ENCODE results near the gene C2CD3.

The C2CD3 gene, protein sequence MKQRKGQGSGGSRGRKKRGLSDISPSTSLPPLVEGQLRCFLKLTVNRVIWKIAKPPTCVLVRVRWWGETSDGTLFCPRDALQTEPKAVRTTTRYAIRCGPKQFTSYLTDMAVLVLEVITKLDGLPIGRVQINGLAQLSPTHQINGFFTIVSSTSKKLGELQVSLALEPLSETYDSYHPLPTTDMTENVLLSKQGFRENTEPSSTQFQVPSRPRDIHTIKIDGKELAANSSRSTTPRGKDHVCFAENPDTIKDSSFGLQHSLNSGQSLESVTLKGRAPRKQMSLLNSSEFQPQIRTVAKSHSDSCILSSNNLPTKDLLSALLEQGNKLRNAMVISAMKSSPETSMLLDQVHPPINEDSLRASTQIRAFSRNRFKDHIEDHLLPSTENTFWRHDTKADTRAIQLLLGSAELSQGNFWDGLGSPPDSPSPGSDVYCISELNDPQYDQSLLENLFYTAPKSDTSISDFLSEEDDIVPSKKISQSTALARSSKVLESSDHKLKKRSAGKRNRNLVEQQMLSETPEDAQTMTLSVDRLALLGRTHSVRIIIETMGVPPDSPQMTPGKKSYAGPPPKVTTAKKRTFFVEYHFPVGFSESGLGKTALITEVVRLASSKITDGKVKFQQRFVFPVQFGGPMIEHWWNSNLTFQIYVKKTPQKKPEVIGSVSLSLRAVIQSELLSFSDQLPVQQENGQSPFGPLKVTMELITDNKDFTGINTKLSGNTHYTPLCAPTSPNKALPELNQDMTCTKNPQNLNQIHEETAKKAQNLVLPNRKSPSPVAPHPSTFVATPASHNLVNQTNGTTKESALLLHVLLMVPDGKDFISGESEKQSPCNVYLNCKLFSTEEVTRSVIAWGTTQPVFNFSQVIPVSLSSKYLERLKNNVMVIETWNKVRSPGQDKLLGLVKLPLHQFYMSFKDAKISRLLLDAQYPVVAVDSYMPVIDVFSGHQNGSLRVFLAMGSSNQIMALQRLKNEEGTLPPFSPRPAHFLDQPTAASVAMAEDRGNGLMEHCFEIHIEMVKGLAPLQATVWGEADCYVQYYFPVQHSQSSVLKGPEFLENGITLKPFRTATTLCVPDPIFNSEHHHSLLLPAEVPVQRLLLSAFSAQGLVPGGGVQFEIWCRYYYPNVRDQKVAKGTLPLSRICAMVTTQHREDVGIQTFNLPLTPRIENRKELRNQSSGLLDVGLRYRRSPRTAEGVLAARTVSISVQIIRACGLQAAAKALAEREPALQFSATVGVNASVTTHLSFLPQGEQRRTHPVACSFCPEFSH (N-terminal part only)

DNA sequence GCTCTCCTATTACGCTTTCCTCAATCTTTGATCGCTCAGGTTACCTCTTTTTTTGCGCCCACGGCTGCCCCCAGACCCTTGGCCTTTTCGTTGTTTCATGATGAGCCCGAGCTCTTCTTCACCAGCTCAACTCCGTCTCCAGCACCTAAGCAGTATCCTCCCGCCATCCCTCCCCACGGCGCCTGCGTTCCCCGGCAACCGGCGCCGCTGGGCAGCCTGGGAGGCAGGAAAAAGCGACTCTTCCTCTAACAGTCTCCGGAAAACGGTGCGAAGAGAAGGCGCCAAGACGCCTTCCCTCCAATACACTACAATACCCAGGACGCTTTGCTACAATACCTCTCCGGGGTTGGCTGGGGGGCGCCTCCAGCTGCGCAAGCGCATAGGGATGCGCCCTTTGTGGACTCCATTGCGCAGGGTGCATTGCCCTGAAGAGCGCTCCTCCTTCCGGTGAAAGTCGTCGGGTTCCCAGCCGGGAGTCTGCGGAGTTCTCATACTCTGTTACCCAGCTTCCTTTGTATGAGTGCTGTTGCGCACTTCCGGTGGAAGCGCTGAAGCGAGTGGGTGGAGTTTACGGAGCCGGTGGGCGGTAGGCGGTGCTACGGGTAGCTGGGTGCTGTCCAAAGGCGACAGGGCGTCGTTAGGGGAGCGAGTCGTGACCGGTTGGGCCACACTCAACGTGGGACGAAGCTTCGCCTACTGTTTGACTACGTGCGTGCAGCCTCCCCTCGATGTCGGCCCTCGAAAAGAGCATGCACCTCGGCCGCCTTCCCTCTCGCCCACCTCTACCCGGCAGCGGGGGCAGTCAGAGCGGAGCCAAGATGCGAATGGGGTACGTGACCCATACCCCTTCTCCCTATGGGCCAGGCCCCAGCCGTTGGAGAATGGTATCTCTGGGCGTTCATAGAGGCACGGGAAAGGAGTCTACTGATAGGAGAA, at the start of gene C2CD3, which contains the start of gene PPME1:
TSS of gene C2CD3 (minus strand) at position 309 of the 936 bp plus-strand sequence. CDS start at position 99, 210 bp downstream.
TSS of gene PPME1 (plus strand) at position 596 of the 936 bp plus-strand sequence. CDS start at position 729, 133 bp downstream.
- peak; percentile 99 for DNase-seq

DNA sequence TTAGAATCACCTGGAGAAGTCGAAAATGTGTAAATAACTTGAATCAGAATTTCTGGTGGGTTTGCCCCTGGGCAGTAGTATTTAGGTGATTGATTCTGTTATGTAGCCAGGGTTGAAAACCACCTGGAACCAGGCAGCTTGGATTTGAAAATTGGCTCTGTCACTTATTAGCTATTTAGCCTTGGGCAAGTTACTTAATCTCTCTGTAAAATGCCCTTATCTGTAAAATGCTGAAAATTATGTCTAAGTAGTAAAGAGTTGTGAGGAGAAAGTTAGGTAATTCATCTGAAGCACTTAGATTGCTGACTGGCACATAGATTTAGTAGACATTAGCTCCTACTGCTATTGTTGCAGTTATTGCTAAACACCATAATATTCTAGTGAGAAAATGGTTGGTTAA, 49.6 kb upstream of the C2CD3 start:
- no peak for DNase-seq

DNA sequence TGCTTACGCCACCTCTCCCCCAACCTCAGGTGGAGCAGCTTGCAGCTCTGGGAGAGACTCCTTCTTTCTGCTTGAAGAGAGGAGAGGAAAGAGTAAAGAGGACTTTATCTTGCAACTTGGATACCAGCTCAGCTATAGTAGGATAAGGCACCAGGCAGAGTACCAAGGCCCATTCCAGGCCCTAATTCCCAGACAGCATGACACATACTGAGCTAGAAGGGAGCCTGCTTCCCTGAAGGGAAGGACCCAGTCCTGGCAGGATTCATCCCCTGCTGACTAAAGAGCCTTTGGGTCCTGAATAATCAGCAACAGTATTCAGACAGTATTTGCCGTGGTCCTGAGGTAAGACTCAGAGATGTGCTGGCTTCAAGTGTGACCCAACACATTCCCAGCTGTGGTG, 41.7 kb upstream of the C2CD3 start:
- no peak for DNase-seq

DNA sequence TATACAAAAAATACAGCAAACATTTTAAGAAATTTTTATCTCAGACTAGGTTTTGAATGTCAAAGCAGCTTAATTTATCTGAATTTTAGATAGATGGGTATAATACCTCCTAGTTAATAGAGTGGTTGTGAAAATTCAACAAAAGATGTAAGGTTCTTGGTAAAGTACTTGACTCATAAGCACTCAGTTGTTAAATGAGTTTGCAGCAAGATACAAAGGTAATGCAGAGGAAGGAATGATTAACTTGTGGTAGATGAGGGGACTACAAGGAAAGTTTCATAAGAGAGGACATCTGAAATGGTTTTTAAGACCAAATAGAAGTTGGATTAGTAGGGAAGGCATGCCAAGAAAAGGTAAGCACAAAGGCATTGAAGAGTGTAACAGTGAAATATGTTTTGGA, 37.7 kb upstream of the C2CD3 start:
- DNase-seq: no peak

DNA sequence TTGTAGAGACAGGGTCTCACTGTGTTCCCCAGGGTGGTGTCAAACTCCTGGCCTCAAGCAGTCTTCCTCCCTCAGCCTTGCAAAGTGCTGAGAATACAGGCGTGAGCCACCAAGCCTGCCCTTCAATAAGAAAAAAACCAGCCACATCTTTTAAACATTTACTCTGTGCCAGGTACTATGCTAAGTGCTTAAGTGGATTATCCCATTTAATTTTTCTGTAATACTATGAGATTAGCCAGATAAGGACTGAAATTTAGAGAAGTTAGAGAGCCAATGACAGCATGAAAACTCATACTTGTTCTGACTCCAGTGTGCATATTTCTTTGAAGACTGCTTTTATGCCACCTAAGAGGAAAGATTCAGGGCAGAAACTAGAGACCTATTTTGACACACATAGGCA, 35.9 kb upstream of the C2CD3 start:
- DNase-seq: no peak

DNA sequence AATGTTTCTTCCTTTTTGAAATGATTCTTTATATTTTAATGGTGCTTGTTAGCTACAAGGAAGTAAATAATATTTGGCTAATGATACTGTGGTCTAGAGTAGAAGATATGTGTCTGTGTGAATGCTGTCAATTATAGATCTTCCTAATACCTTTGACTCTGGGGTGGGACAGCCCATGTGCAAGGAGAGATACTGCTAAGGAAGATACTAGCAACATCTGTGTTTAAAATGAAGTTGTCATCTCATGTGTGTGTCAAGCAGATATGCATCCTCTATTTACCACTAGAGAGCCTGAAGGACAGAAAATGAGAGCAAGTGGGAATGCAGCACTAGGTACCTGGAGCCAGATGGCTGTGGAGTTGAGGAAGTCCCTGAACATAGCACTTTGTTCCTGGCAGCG, 34.4 kb upstream of the C2CD3 start:
- DNase-seq: no peak

DNA sequence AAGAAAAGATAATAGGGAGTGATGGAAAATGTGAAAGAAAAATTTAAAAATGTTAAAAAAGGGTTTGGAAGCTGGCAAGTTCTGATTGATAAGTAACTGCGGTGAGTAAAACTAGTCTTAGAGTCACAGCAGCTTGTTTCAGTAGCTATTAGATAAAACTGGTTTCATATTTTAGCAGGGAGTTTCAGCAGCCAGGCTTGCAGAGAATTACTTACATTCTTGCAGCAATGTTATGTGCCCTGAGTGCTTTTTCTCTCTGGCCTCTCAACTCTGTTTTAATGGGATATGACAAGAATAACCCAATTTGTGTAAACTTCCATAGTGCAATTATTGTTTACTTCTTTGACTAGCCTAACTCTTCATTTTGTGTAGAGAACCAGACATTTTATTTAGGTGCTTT, 33.9 kb upstream of the C2CD3 start:
- DNase-seq: no peak

DNA sequence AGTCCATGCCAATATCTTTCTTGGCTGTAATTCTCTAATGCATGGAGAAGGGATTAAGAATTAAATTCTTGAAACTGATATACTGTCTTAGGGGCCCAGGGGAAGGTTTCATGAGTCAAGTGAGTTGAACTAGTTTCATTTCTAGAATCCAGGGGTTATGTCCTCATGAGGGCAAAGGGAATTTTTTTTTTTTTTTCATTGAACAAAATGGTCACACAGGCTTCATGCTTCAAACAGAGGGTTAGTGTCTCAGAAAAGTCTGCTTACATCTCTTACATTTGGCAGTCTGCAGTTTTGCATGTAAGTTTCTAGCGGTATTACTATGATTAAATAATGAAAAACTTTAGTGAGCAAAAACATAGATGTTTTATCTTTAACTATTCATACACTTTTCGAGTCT, 33.2 kb upstream of the C2CD3 start:
- DNase-seq: no peak

DNA sequence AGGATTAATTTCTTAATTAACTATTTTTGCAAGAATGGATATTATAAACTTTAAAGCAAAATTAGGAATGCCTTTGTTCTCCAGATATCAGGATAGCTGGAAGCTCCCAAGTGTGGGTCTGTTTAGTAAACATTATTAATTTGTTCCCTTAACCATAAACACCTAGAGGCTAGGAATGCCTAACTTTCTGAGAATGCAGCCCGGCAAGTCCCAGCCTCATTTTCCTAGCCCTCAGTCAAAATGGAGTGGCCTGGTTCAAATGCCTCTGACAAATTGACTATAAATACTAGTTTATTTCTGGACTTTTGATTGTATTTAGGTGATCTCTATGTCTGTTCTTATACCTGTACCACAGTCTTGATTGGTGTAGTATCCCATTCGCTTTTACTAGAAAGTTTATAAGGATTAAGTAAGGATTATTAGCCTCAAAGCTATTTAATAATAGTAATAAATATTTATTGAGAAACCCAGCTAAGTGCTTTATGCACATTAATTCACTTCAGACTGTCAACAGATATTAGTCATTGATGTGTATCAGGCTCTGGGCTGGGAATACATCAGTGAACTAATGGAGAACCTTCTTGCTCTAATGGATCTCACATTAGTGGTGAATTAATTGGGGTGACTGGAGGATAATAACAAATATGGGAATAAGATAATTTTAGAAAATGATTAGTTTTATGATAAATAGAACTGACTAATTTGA, 26.1 kb upstream of the C2CD3 start:
- DNase-seq: no peak

DNA sequence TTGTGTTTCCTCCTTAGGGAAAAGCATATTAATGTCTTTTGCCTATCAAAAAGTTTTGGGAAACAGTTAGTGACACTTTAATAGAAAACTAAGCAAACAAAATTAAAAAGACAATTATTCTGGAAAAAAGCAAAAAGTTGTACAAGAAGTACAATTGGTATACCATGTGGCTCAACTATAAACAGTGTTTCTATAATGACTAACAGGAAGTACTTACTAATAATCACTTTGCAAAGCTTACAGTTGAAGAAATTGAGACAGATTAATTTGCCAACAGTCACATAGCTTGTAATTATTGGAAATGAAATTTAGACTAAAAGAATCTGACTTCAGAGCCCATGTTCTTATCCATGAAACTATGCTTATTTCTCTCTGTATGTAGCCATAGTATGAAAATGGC, 25.0 kb upstream of the C2CD3 start:
- no peak for DNase-seq

DNA sequence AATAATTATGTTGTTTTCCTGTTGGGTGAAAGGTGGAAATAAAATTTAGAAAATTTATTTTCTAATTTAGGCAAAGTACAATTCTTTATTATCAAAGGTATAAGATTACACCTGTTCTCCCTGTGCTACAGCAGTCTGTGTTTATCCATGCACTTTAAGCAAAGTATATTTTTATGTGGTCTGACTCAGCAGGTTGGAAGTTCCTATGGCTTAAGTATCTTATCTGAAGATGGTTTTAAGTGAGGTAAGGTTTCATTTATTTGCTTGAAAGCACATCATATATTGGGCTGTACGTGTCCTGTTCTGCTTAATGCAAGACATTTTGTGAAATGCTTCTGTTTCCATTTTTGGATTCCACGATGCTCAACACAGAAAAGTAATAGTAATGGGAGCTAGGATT, 14.9 kb upstream of the C2CD3 start:
- no peak for DNase-seq

DNA sequence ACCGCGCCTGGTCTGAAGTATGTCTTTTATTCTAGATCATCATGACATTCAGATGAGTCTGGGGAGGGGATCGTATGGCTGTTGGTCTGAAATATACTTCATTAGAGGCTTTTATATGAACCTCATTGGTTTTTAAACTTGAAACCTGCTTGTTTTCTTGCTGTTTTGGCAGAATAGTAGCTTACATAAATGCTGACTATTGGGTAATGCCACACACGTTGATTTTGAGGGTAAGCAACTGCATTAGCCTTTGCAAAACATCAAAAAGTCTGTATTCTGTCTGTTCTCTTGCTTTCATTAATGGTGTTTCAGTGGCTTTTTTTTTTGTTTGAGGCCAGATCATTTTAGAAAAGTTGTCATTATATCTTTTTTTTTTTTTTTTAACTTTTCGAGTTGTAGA, 14.5 kb upstream of the C2CD3 start:
- DNase-seq: no peak

DNA sequence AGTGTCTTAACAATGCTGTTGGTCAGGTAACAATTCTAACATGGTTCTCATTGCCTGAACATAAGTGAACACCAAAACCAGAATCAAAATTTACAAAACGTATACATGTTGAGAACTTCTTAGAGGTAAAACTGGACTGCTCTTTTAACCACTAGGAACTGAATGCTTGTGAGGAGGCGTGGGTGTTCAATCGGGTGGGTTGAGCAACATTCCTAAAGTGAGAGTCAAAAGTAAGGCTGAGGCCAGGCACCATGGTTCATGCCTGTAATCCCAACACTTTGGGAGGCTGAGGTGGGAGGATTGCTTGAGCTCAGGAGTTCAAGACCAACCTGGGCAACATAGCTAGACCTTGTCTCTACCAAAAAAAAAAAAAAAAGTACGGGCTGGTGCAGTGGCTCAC, 11.8 kb upstream of the C2CD3 start:
- DNase-seq: no peak

DNA sequence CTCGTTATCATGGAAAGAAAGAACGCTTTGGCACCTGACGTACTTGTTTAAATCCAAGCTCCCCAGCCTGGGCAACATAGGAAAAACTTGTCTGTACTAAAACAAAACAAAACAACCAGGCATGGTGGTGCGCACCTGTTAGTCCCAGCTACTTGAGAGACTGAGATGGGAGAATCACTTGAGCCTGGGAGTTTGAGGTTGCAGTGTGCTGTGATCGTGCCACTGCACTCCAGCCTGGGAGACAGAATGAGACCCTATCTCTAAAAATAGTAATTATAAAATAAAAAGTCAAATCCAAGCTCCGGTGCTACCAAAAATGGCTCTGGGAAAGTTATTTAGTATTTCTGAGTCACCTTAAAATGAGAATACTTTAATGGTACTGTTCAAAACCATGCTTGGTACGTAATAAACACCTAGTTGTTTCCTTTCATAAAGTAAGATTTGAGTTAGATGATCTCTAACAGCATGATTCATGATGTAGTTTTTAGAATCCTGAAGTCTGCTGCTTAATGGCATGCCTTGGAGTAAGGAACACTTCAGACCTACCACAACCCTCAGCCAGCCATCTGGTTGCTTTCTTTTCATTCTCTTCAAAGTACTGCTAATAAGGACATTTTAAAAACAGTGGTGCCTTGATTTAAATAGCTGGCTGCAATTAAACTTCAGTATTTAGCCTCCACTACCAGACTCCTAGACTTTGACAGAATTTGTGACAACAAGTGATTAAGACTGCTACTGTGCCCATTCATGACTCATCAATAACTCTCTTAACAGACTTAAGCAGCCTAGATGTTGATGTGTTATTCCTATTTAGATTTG, 8.6 kb upstream of the C2CD3 start:
- no peak for DNase-seq

DNA sequence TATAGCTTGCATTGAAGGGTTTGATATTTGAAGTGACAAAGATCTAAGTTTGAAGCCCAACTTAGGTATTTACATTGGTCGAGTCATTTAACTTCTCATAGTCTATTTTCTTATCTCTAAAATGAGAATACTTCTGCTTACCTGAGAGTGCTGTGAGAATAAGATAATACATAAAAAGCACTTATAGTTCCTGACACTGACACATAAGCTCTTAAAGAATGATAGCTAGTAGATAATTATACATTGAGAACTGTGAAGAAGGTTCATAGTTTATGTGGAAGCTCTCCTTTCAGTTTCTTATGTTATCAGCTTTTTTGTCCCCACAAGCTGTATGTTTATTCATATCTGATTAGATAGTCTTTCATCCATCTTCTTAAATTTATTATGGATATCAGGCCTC, 5.1 kb upstream of the C2CD3 start:
- no peak for DNase-seq

DNA sequence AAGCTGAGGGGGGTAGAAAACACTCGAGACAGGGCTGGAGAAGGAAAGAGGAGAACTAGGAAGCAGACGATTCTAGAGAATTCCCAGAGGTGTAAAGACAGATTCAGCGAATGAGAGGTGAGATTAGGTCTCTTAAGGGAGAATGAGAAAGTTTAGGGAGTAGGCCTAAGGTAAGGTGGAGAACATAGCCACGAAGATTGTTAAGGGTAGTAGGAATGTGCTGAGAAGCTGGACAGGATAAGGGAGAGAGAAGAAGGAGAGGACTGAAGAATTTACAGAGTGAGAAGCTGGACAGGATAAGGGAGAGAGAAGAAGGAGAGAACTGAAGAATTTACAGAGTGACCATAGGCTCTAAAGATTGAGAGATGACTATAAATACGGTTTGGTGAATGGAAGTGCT, 1.2 kb upstream of the C2CD3 start:
- DNase-seq: no peak

DNA sequence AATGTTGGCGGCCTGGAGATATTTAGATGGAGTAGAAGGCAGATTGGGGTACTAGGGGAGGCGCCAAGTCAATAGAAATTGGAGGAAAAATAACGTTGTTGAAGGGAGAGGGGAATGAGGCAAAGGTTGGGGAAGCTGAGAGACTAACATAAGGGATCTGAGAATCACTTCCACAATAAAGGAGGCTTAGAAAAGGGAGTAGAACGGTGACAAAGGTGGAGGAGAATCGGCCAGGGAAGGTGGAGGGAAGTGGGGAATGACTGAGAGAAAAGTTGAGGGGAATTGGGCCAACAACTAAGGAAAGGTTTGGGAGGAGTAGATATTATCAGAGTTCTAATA, 797 bp upstream of the C2CD3 start:
- no peak for DNase-seq

DNA sequence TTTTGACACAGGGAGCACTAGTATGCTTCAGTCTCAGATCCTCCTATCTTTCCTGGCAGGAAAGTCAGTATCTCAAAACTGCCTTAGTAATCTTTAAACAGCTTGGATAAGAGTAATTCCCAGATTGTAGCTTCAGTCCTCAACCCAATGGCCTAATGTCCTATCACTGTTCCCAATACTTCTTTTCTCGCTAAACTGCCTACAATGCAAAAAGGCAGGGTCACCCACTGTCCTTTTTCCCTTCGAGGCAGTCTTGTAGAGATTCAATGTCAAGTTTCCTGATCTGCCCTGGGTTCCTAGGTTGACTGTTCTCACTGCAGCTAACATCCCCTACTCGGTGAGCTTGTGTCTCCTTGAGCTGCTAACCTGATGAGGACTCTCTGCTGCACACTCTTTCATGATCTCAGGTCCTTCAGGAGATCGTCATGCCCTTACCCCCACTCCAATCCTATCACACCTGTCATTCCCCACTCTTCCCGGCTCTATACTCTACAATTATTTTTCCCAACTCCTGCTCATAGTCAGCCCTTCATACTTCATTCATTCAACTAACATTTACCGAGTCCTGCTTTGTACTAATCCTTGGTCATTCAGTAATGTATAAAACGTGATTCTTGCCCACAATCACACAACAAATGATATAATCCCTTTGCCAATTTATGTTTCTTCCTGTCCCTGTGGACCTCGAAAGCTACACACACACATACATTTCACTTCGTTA, 904 bp downstream of the C2CD3 start:
- no peak for DNase-seq

DNA sequence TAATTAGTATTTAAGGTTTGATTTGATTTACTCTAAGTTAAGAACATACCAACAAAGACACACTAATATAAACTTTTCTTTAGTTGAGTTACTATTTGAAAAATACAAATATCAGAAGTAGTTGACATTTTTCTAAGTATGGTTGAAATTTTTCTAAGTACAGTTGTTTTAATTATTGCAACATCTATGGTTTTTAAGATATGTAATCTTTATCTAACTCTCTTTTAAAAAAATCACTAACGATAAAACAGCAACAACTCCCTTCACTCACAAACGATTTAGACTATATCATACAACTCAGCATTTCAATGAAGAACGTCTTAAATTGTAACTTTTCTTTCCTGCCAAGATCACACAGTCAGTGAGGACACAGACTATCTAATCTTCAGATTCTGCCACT, 2.0 kb downstream of the C2CD3 start:
- DNase-seq: no peak
